Kidney epithelial cell (primary cell): Measurements from ENCODE around the gene XXYLT1. TPM values are rescaled to one million over a fixed set of nuclear protein-coding genes. Genes with fewer than 3 reads are reported as not detected.

Experiments used
- DNase-seq: peaks from one replicate; pipeline ENCODE4 v3.0.0-alpha.2; 2010; ENCODE audit warnings: low read depth
- H3K27me3 ChIP-seq: 2 replicates; pipeline ENCODE4 v1.6.0; 2011; ENCODE audit warnings: low read length; ENCODE audit not compliant: control insufficient read depth, insufficient read depth
- H3K36me3 ChIP-seq: 2 replicates; pipeline ENCODE4 v1.5.1; 2011; ENCODE audit warnings: low read length; ENCODE audit not compliant: control insufficient read depth, insufficient read depth
- H3K4me3 ChIP-seq: 2 replicates; pipeline ENCODE4 v1.5.1; 2011; ENCODE audit warnings: low read depth, mild to moderate bottlenecking, control low read depth, low read length
- CTCF ChIP-seq: IDR thresholded peaks from 2 replicates; pipeline ENCODE4 v1.5.1; 2011; ENCODE audit warnings: mild to moderate bottlenecking, moderate library complexity, low read length, control low read depth, inconsistent platforms; ENCODE audit not compliant: insufficient read depth, poor library complexity, severe bottlenecking
- total RNA-seq: library from RNA; depleted of rRNA; stranded (reverse); fragments of >200 nt; gene quantifications from 2 replicates; pipeline ENCODE4 v1.2.3, GENCODE V29; 2015

XXYLT1 gene
- total RNA-seq, 1 donor from 2014 or later: 18.7 TPM

GRCh38 chr3:195160908-195161434, 110.0 kb downstream of the XXYLT1 start:
- no peak overlapping the region for H3K4me3 ChIP-seq
- no peaks in the 10 kb centered on the region for H3K27me3 ChIP-seq
- DNase-seq: no peak
- no peak for TF ChIP-seq CTCF
- H3K36me3 ChIP-seq: no peaks in the 10 kb centered on the region

GRCh38 chr3:195160257-195160898, 110.6 kb downstream of the XXYLT1 start:
- no peak for DNase-seq
- H3K36me3 ChIP-seq: no peaks in the 10 kb centered on the region
- no peak overlapping the region for H3K4me3 ChIP-seq
- no peak for TF ChIP-seq CTCF
- H3K27me3 ChIP-seq: no peaks in the 10 kb centered on the region

DNA sequence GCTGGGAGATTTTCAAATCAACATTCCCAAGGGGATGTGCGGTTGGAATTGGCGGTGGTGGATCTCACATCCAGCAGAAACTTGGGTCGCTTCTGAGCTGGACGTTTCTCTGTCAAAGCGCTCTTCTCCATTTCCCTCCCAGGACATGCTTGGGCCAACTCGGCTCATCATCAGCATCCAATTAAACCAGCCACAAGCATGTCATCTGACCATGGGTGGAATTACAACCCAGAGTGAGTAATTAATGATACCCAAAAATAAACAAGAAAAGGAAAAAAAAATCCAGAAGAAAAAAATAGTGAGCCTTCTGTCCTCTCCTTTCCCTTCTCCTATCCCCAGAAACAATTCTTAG, 111.2 kb downstream of the XXYLT1 start:
- no peaks in the 10 kb centered on the region for H3K27me3 ChIP-seq
- no peak for DNase-seq

DNA sequence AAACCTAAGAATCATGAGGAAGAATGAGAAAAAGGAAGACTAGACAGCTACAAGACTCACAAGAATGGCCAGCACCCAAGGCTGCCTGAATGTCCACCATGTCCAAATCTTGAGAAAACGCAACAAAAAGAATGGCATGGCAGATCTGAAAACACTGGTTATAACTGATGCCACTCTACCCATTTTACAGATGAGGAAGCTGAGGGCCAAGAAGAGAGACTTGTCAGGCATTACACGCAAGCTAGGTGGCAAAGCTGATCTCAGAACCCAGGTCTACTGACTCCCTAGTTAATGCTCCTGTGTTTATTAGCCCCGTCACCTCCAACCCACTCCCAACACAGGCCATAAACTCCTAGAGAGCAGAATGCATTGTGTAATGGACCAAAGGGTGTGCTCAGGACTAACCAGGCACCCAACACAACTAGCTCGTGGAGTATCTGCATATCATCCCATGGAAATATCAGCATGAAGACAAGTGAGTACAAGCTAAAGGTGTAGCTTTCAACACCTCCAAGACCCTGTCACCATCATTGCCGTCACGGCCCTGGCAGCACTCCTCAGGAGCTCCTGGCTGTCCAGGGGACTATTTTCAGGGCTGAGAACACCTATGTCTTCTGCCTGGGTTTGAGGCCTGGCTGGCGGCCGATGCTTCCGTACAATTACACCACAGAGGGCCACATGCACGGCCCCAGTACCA, 111.7 kb downstream of the XXYLT1 start:
- H3K36me3 ChIP-seq: no peaks in the 10 kb centered on the region
- DNase-seq: no peak
- no peak for TF ChIP-seq CTCF
- H3K27me3 ChIP-seq: no peaks in the 10 kb centered on the region
- H3K4me3 ChIP-seq: no peak overlapping the region

More for the DNA sequence above, 111.2 kb downstream of the XXYLT1 start:
- Histone ChIP-seq H3K36me3 (no peaks in the 10 kb centered on the region), H3K4me3 (no peak overlapping the region)
- TF ChIP-seq CTCF: no peak

- no peak for TF ChIP-seq CTCF
- H3K27me3 ChIP-seq: no peaks in the 10 kb centered on the region
- DNase-seq: no peak
- no peaks in the 10 kb centered on the region for H3K36me3 ChIP-seq
- H3K4me3 ChIP-seq: no peak overlapping the region
Measured at GRCh38 chr3:195156286-195156890, 114.6 kb downstream of the XXYLT1 start.
